ENCODE results near the gene PSKH1.
"Not testable (repeated sequence)": the region's sequence is repeated elsewhere in the genome, so short reads cannot be mapped to it uniquely, and the experiment has no call there.

Gene PSKH1

DNA sequence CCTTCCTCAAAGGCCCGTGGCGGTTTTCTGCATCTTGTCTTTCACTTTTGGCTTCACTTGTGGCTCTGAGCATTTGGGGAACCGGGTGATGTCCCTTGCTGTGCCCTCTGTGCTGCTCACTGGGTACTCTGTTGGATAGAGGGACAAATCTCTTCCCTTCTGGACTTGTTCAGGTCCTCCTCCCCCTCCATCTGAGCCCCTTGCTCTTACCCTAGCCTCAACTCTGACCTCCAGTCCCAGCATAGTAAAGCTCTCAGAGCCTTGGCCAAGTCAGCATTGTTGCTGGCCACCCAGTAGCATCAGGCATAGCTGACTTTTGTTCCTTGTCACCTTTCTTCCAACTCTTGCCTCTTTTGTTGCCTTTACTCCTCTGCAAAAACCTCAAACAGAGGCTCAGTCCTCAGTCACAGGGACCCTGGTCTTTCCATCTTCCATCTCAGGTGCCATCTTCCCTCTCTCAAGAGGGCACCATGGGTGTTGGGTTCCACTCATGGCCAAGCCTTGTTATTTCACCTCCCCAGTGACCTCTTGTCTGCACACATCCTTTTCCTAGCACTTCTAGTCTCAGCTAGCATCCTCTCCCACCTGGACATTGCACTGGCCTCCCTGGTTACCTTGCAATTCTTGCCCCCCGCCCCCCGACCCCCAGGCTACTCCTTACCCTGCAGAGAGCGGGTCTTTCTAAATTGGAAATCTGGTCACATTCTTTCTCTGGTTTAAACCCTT, 44.0 kb downstream of the PSKH1 start:
- Histone ChIP-seq H3K36me3 (ENCODE audit: control insufficient read depth in 1 of 2, insufficient read depth in 2 of 2, low read length in 2 of 2) (peaks cover 22 to 24% of the 10 kb centered on the region in 2 experiments), H3K9ac (ENCODE audit: low read length) (peak overlapping the region; percentile 71), H2AFZ (ENCODE audit: insufficient read depth, low read length, poor library complexity) (peak overlapping the region; percentile 18), H3K4ac (ENCODE audit: low read depth, low read length) (no peak overlapping the region), H3K23ac (ENCODE audit: low read length) (no peak overlapping the region), H3K4me1 (ENCODE audit: control insufficient read depth in 1 of 2, insufficient read depth in 2 of 2, low read length in 2 of 2) (peaks cover 16 to 17% of the 10 kb centered on the region in 2 experiments), H3K79me2 (ENCODE audit: control insufficient read depth, insufficient read depth, low read length, poor library complexity) (peaks cover 10% of the 10 kb centered on the region), H4K12ac (ENCODE audit: low read depth, low read length) (peak overlapping the region; percentile 79), H2BK120ac (ENCODE audit: insufficient read depth, low read length, poor library complexity) (no peak overlapping the region), H3K27ac (ENCODE audit: low read depth, low read length) (peak overlapping the region; percentile 55), H2BK12ac (ENCODE audit: low read length) (no peak overlapping the region), H3K79me1 (ENCODE audit: low read length) (peaks cover 12% of the 10 kb centered on the region), H3K27me3 (ENCODE audit: insufficient read depth, low read length) (no peaks in the 10 kb centered on the region), H2BK5ac (ENCODE audit: low read depth, low read length, poor library complexity) (peak overlapping the region; percentile 28), H2AK5ac (ENCODE audit: low read length) (no peak overlapping the region), H4K8ac (ENCODE audit: low read depth, low read length) (peak overlapping the region; percentile 66), H3K4me3 (ENCODE audit: low read depth, low read length) (peak overlapping the region; percentile 97), H3K18ac (ENCODE audit: low read length) (peak overlapping the region; percentile 28), H3K14ac (ENCODE audit: low read length) (peak overlapping the region; percentile 62), H3K4me2 (ENCODE audit: low read length) (peak overlapping the region; percentile 63), H3K9me3 (ENCODE audit: insufficient read depth, low read depth, low read length) (no peaks in the 10 kb centered on the region), H4K91ac (ENCODE audit: low read depth, low read length) (no peak overlapping the region)
- DNase-seq = peak; percentile 48 to 75
- WGBS (ENCODE audit: extremely low coverage, insufficient coverage, insufficient read length) = no CpG with 5 or more reads among the region's 6 CpGs

DNA sequence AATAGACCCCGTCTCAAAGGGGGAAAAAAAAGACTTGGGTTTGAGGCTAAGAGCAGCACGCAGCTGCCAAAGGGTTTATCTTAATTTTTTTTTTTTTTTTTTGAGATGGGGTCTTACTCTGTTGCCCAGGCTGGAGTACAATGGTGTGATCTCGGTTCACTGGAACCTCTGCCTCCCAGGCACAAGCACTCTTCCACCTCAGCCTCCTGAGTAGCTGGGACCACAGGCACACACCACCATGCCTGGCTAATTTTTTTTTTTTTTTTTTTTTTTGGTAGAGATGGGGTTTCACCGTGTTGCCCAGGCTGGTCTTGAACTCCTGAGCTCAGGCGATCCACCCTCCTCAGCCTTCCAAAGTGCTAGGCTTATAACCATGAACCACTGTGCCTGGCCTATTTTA, 44.7 kb downstream of the PSKH1 start:
- WGBS (ENCODE audit: extremely low coverage, insufficient coverage, insufficient read length) = no CpG with 5 or more reads among the region's 5 CpGs
- H3K79me2 ChIP-seq (ENCODE audit: control insufficient read depth, insufficient read depth, low read length, poor library complexity); H3K9ac ChIP-seq (ENCODE audit: low read length); H2BK120ac ChIP-seq (ENCODE audit: insufficient read depth, low read length, poor library complexity); H2BK5ac ChIP-seq (ENCODE audit: low read depth, low read length, poor library complexity); H2BK12ac ChIP-seq (ENCODE audit: low read length); H2AK5ac ChIP-seq (ENCODE audit: low read length); H3K23ac ChIP-seq (ENCODE audit: low read length); H3K4me2 ChIP-seq (ENCODE audit: low read length); H3K27me3 ChIP-seq (ENCODE audit: insufficient read depth, low read length); H3K14ac ChIP-seq (ENCODE audit: low read length); DNase-seq; H4K12ac ChIP-seq (ENCODE audit: low read depth, low read length); H3K4me3 ChIP-seq (ENCODE audit: low read depth, low read length); H4K8ac ChIP-seq (ENCODE audit: low read depth, low read length); H3K18ac ChIP-seq (ENCODE audit: low read length); H2AFZ ChIP-seq (ENCODE audit: insufficient read depth, low read length, poor library complexity); H3K27ac ChIP-seq (ENCODE audit: low read depth, low read length); H3K4ac ChIP-seq (ENCODE audit: low read depth, low read length); H3K9me3 ChIP-seq (ENCODE audit: insufficient read depth, low read depth, low read length); H4K91ac ChIP-seq (ENCODE audit: low read depth, low read length): not testable (repeated sequence)
- Histone ChIP-seq H3K36me3 (ENCODE audit: control insufficient read depth in 1 of 2, insufficient read depth in 2 of 2, low read length in 2 of 2) (peaks cover 29 to 31% of the 10 kb centered on the region in 2 experiments), H3K4me1 (ENCODE audit: control insufficient read depth in 1 of 2, insufficient read depth in 2 of 2, low read length in 2 of 2) (peaks cover 16 to 17% of the 10 kb centered on the region in 2 experiments), H3K79me1 (ENCODE audit: low read length) (peaks cover 12% of the 10 kb centered on the region)

DNA sequence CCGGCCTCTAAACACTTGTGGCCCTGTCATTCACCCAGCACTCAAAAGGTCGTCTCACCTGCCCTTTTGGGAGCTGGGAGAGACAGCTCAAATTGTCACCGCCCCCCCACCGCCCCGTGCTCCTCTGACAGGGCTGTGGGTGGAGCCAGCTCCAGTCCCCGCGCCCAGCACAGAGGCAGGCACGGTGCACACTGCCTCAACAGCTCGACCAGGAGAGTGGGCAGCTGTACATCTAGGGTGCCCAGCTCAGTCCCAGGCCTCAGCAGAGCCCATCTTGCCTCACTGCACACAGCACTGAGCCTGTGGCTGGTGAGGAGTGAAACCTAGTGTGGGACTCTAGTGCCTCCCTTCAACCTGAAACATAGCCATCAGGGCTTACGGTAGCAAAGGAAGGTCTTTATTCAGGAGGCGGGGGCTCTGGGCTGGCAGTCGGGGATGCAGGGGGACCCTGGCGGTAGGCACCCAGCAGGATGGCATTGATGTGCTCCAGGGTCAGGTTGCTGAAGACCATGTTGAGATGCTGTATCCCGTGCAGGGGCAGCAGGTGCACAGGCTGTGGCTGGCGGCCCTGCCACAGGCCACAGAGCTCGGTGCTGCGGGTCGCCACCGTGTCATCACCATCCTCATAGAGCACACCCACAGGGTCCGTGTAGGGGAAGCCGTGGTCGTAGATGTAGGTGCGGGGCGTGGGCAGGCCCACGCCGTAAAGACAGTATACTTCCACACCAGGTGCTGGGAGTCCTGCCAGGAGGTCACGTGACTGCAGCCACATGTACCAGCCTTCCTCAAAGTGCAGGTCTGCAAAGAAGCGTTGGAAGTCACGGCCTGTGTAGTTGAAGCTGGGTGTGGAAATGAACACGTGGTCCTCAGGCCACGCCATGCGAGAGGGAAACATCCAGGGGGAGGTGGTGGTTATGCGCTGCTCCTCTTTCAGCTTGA, 46.7 kb downstream of the PSKH1 start:
- H4K12ac ChIP-seq (ENCODE audit: low read depth, low read length) = no peak overlapping the region
- H3K23ac ChIP-seq (ENCODE audit: low read length) = no peak overlapping the region
- H3K79me1 ChIP-seq (ENCODE audit: low read length) = peaks cover 12% of the 10 kb centered on the region
- H3K27me3 ChIP-seq (ENCODE audit: insufficient read depth, low read length) = no peaks in the 10 kb centered on the region
- no peak overlapping the region for H2BK120ac ChIP-seq (ENCODE audit: insufficient read depth, low read length, poor library complexity)
- peaks cover 13 to 14% of the 10 kb centered on the region in 2 experiments for H3K4me1 ChIP-seq (ENCODE audit: control insufficient read depth in 1 of 2, insufficient read depth in 2 of 2, low read length in 2 of 2)
- no peak overlapping the region for H3K18ac ChIP-seq (ENCODE audit: low read length)
- no peak overlapping the region for H3K4ac ChIP-seq (ENCODE audit: low read depth, low read length)
- H3K9me3 ChIP-seq (ENCODE audit: insufficient read depth, low read depth, low read length) = peaks cover 2% of the 10 kb centered on the region
- H3K79me2 ChIP-seq (ENCODE audit: control insufficient read depth, insufficient read depth, low read length, poor library complexity) = peaks cover 10% of the 10 kb centered on the region
- no peak overlapping the region for H4K91ac ChIP-seq (ENCODE audit: low read depth, low read length)
- H4K8ac ChIP-seq (ENCODE audit: low read depth, low read length) = no peak overlapping the region
- WGBS (ENCODE audit: extremely low coverage, insufficient coverage, insufficient read length) = no CpG with 5 or more reads among the region's 33 CpGs
- DNase-seq = no peak
- no peak overlapping the region for H2AK5ac ChIP-seq (ENCODE audit: low read length)
- H3K27ac ChIP-seq (ENCODE audit: low read depth, low read length) = no peak overlapping the region
- no peak overlapping the region for H3K4me2 ChIP-seq (ENCODE audit: low read length)
- H2BK12ac ChIP-seq (ENCODE audit: low read length) = no peak overlapping the region
- no peak overlapping the region for H3K4me3 ChIP-seq (ENCODE audit: low read depth, low read length)
- peaks cover 50 to 52% of the 10 kb centered on the region in 2 experiments for H3K36me3 ChIP-seq (ENCODE audit: control insufficient read depth in 1 of 2, insufficient read depth in 2 of 2, low read length in 2 of 2)
- no peak overlapping the region for H2BK5ac ChIP-seq (ENCODE audit: low read depth, low read length, poor library complexity)
- H2AFZ ChIP-seq (ENCODE audit: insufficient read depth, low read length, poor library complexity) = no peak overlapping the region
- H3K14ac ChIP-seq (ENCODE audit: low read length) = no peak overlapping the region
- no peak overlapping the region for H3K9ac ChIP-seq (ENCODE audit: low read length)

DNA sequence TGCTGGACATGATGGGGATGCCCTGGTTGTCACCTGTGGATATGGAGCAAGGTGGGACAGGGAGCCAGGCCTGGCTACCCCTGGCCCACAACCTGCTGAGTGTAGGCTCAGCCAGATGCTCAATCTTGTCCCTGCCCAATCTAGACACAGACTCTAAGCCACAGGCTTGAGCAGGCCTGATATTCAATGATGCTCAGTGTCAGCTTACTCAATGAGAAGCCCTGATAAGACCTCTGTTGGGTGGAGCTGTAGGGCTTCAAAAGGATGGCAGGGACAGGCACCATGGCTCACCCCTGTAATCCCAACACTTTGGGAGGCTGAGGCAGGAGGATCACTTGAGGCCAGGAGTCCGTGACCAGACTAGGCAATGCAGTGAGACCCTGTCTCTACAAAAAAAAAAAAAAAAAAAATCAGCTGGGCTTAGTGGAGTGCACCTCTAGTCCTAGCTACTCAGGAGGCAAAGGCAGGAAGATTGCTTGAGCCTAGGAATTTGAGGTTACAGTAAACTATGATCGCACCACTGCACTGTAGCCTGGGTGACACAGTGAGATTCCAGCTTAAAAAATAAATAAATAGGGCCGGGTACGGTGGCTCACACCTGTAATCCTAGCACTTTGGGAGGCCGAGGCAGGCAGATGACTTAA, 47.5 kb downstream of the PSKH1 start:
- H3K18ac ChIP-seq (ENCODE audit: low read length) = no peak overlapping the region
- no peak overlapping the region for H2BK5ac ChIP-seq (ENCODE audit: low read depth, low read length, poor library complexity)
- no peak overlapping the region for H3K4ac ChIP-seq (ENCODE audit: low read depth, low read length)
- peaks cover 12% of the 10 kb centered on the region for H3K79me1 ChIP-seq (ENCODE audit: low read length)
- peaks cover 7% of the 10 kb centered on the region in 2 experiments for H3K4me1 ChIP-seq (ENCODE audit: control insufficient read depth in 1 of 2, insufficient read depth in 2 of 2, low read length in 2 of 2)
- no peak overlapping the region for H2AK5ac ChIP-seq (ENCODE audit: low read length)
- H3K36me3 ChIP-seq (ENCODE audit: control insufficient read depth in 1 of 2, insufficient read depth in 2 of 2, low read length in 2 of 2) = peaks cover 57 to 59% of the 10 kb centered on the region in 2 experiments
- no peak for DNase-seq
- no peak overlapping the region for H3K4me2 ChIP-seq (ENCODE audit: low read length)
- no peak overlapping the region for H3K14ac ChIP-seq (ENCODE audit: low read length)
- no peak overlapping the region for H3K9ac ChIP-seq (ENCODE audit: low read length)
- H3K27me3 ChIP-seq (ENCODE audit: insufficient read depth, low read length) = no peaks in the 10 kb centered on the region
- no CpG with 5 or more reads among the region's 5 CpGs for WGBS (ENCODE audit: extremely low coverage, insufficient coverage, insufficient read length)
- no peak overlapping the region for H2BK120ac ChIP-seq (ENCODE audit: insufficient read depth, low read length, poor library complexity)
- no peak overlapping the region for H4K8ac ChIP-seq (ENCODE audit: low read depth, low read length)
- peaks cover 10% of the 10 kb centered on the region for H3K79me2 ChIP-seq (ENCODE audit: control insufficient read depth, insufficient read depth, low read length, poor library complexity)
- H3K9me3 ChIP-seq (ENCODE audit: insufficient read depth, low read depth, low read length) = peaks cover 2% of the 10 kb centered on the region
- H2AFZ ChIP-seq (ENCODE audit: insufficient read depth, low read length, poor library complexity) = no peak overlapping the region
- no peak overlapping the region for H4K12ac ChIP-seq (ENCODE audit: low read depth, low read length)
- no peak overlapping the region for H3K23ac ChIP-seq (ENCODE audit: low read length)
- H3K27ac ChIP-seq (ENCODE audit: low read depth, low read length) = no peak overlapping the region
- H4K91ac ChIP-seq (ENCODE audit: low read depth, low read length) = no peak overlapping the region
- H3K4me3 ChIP-seq (ENCODE audit: low read depth, low read length) = no peak overlapping the region
- no peak overlapping the region for H2BK12ac ChIP-seq (ENCODE audit: low read length)

All from trophoblast cell (in vitro differentiated cells and primary cell).